Epithelial cell of proximal tubule (primary cell): ENCODE data around the gene MTMR12. TPM values are rescaled to one million over a fixed set of nuclear protein-coding genes. Genes with fewer than 3 reads are reported as not detected.

Experiments used
- DNase-seq: peaks from one replicate; pipeline ENCODE4 v3.0.0-alpha.2; 2011; ENCODE audit warnings: low read depth
- H3K4me3 ChIP-seq: 2 replicates; pipeline ENCODE4 v1.5.1; 2011; ENCODE audit warnings: low read depth, mild to moderate bottlenecking, low read length
- CTCF ChIP-seq: conservative IDR thresholded peaks from 2 replicates; pipeline ENCODE4 v1.5.1; 2012; ENCODE audit warnings: low read depth, mild to moderate bottlenecking, low read length
- total RNA-seq: library from RNA; depleted of rRNA; stranded (reverse); fragments of >200 nt; gene quantifications from 2 replicates; pipeline ENCODE4 v1.2.3, GENCODE V29; 2015

Gene MTMR12
- total RNA-seq, 1 donor from 2014 or later = 19.1 TPM

DNA sequence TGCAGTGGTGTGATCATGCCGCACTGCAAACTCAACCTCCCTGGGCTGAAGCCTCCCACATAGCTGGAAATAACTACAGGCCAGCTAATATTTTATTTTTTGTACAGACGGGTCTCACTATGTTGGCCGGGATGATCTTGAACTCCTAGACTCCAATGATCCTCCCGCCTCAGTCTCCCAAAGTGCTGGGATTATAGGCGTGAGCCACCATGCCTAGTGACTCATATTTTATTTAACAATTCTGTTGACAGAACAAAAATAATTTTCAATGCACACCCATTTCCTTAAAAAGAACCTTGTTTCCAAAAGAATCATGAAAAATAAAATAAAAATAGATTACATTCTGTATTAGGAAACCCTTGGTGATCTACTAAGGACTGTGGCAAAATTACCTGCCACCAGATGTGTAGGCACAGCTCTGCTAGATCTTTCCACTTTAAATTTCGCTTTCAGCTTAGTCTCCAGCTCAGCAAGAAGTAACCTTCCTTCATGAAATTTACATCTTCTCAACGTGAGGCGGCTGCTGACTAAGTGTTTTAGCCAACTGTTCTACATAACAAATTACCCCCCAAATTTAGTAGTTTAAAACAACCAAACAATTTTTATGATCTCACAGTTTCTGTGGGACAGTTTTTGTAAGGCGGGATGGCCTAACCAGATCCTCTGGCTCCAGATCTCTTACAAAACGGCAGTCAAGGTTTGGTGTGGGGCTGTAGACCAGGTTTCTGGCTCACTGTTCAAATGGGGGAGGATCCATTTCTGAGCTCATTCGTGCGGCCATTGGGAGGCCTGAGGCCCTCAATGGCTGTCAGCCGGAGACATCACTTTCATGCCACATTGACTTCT is 106.0 kb downstream of the MTMR12 start:
- DNase-seq = no peak
- no peak overlapping the region for H3K4me3 ChIP-seq
- TF ChIP-seq CTCF = no peak

DNA sequence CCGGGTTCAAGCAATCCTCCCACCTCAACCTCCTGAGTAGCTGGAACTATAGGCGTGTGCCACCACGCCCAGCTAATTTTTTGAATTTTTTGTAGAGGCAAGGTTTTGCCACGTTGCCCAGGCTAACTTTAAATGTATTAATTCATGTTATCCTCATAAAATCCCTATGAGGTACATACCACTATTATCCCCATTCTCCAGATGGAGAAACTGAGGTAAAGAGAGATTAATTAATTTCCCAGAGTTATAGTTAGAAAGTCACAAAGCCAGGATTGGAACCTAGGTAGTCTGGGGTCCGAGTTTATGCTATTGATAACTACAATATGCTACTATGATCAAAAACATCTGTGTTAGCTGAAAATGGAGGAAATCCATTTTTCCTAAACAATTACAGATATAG is 106.7 kb downstream of the MTMR12 start:
- no peak for TF ChIP-seq CTCF
- no peak for DNase-seq
- H3K4me3 ChIP-seq = no peak overlapping the region

DNA sequence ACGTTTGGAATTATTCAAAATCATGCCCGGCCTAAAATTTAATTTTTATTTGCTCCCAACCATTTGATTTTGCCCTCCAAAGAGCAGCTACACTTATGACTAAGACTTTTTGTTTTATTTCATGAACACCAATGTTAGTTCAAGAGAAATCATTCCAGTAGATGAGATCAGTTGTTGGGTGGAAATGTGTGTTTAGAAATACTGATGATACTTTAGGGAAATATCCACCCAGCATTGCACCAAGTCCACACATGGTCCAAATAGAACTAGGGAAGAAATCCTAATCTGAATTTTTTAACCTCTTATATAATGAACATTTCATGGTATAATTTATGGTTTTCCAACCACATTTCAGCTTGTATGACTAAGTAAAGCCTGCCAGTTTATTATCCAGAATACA is 110.3 kb downstream of the MTMR12 start:
- TF ChIP-seq CTCF = no peak
- DNase-seq = no peak
- H3K4me3 ChIP-seq = no peak overlapping the region

- no peak for TF ChIP-seq CTCF
- DNase-seq = peak; percentile 59
Observed at GRCh38 chr5:32201122-32201753, 111.5 kb downstream of the MTMR12 start.

DNA sequence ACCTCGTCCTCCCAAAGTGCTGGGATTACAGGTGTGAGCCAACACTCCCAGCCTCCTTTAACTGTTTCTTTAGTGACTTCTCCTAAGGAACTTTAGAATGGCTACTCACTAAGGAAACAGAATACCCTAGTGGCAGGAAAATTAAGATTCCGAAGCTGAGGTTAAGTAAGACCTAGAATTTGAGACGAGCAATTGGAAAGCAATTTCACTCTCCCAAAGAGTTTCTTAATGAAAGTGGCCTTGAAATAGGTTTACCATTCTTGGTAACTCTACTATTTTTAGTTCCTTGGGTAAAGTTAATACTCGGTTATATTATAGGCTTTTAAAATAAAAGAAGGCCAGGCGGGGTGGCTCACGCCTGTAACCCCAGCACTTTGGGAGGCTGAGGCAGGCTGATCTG is 115.7 kb downstream of the MTMR12 start:
- no peak for TF ChIP-seq CTCF
- no peak for DNase-seq
- no peak overlapping the region for H3K4me3 ChIP-seq

More at GRCh38 chr5:32201122-32201753, 111.5 kb downstream of the MTMR12 start:
- H3K4me3 ChIP-seq = no peak overlapping the region

- DNase-seq = no peak
- H3K4me3 ChIP-seq = no peak overlapping the region
- TF ChIP-seq CTCF = no peak
Observed at GRCh38 chr5:32195265-32195664, 117.5 kb downstream of the MTMR12 start.
